HG02852 (cell line): ENCODE data around the gene CFAP97D1.
"Not testable (repeated sequence)": the region's sequence is repeated elsewhere in the genome, so short reads cannot be mapped to it uniquely, and the experiment has no call there.

Experiments
- ATAC-seq: cut with Tn5 transposase; IDR thresholded peaks from one replicate; pipeline ENCODE4 v1.9.1; 2021; ENCODE audit warnings: mild to moderate bottlenecking, moderate library complexity; ENCODE audit not compliant: unreplicated experiment

The CFAP97D1 gene

DNA sequence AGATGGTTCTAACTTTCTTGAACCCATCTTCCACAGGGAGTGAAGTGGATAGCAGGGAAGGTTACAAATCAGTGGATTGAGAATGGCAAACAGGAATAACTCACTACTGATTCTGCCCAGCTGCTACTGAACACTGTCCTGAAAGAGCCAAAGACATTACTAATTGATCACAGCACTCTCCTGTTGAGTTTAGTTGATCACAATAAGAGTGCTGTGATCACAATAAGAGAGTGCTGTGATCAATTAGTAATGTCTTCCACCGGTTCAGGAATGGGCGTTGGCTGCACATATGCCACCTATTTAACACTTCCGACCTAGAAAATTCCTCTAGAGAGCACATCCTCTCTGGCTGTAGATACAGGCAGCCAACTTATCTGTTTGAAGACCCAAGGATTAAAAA, 11.4 kb downstream of the CFAP97D1 start:
- no peak for ATAC-seq

DNA sequence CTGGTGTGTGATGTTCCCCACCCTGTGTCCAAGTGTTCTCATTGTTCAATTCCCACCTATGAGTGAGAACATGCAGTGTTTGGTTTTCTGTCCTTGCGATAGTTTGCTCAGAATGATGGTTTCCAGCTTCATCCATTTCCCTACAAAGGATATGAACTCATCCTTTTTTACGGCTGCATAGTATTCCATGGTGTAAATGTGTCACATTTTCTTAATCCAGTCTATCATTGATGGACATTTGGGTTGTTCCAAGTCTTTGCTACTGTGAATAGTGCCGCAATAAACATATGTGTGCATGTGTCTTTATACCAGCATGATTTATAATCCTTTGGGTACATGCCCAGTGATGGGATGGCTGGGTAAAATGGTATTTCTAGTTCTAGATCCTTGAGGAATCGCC, 12.4 kb downstream of the CFAP97D1 start:
- not testable (repeated sequence) for ATAC-seq

DNA sequence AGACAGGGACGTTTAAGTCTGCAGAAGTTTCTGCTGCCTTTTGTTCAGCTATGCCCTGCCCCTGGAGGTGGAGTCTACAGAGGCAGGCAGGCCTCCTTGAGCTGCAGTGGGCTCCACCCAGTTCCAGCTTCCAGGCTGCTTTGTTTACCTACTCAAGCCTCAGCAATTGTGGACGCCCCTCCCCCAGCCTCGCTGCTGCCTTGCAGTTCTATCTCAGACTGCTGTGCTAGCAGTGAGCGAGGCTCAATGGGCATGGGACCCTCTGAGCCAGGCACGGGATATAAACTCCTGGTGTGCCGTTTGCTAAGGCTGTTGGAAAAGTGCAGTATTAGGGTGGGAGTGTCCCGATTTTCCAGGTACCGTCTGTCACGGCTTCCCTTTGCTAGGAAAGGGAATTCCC, 17.8 kb downstream of the CFAP97D1 start:
- not testable (repeated sequence) for ATAC-seq

DNA sequence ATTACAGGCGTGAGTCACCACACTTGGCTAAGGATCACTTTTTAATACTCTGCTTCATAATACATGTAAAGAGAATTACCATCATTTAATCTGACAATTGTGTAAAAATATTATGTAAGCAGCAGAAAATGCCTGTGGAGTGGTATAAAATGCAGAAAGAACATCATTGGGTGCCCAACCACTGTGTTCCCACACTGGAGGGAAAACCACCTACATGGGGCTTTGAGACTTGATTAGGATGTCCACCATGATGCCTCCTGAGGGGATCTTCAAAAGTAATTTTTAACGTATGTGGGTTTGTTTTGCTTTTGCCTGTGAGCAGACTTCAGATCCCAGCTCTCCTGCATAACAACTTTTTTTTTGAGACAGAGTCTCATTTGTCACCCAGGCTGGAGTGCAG, 18.8 kb downstream of the CFAP97D1 start:
- ATAC-seq: no peak

DNA sequence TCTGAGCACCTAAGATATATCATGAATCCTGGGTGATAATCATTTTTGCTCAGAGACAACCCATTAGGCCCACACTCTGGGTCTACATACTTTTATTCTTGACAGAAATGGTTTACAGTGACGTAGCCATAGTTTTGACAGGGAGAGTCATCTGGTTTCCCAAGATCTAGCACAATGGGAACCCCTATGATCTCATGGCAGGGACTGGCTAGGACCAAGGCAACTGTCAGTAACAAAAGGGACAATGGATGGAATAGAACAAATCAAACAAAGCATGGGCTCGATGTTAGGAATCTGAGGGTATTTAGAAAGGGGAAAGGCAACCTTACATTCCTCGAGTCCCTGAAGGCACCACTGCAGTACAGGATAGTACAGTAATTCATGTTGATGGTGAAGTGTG, 20.5 kb downstream of the CFAP97D1 start:
- ATAC-seq: no peak

DNA sequence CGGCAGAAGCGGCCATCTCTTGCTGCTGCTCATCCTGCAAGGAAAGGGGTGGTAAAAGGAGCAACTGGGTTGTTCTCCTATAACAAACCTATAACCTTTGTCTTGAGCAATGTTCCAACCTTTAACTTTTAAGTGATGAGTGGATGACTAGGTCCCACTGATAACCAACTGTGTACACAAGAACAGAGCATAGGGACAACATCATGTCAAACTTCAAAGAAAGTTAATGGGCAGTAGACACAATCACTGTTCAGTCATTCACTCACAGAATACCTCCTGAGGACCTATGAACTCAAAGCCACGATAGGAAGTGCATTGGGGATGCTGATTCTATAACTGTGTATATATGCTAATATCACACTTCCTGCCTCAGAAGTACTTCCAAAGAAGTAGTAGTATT, 21.6 kb downstream of the CFAP97D1 start:
- ATAC-seq: no peak

DNA sequence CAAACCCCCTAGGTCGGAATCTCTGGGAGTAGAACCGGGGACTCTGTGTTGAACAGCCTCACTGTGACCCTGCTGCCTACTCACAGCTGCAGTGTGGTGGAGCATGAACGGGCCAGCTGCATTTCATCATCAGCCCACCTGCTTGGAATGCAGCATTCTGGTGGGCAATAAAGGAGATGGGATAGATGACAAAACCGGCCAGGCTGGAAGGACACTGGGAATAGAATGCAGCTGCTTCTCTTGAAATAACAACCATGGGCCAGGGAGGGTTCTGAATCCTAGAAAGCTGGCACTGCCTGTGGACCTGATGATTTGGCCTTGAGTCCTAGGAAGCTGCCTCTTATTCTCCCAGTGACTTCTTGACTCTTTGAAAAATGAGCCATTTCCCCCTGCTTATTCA, 23.5 kb downstream of the CFAP97D1 start:
- no peak for ATAC-seq

DNA sequence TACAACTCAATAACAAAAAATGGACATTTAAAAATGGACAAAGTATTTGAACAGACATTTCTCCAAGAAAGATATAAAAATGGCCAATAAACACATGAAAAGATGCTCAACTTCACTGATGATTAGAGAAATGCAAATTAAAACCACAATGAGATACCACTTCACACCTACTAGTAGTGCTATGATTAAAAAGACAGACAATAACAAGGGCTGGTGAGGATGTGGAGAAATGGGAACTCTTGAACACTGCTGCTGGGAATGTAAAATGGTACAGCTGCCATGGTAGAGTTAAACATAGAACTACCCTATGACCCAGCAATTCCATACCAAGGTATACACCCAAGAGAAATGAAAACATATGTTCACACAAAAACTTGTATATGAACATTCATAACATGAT, 24.9 kb downstream of the CFAP97D1 start:
- ATAC-seq: no peak

DNA sequence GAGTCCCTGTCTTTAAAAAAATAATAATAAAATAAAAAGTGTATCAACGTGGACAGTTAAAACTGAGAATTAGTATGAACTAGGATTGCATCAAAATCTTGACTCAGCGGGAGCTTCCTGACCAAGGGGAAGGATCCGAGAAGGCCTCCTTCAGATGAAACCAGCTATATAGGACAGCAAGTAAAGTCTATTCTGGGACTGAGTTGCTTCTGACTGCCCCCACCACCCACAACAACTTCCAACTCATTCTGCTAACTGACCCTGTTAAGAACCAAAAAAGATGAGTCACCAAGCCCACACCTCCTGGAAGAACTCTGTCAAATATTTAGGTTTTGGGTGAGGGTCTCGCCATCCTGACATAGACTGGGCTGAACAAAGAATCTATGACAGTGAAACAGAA, 27.8 kb downstream of the CFAP97D1 start:
- no peak for ATAC-seq

DNA sequence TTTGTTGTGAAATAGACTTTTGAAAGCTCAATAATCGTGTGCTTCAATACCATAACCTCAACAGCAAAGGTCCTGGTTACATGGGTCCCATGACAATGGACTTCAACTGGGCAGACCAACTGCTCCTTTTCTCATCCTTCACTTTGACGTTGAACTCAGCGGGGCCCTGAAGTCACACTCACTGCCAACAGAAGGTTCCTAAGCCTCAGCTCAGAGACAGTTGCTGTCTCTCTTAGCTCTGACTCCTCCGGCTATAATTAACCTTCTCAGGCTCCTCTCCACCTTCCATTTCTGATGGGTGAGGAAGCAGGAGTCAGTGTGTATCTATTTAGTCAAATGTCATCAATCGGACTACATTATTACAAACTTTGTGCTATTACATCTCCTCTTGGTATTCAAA, 28.9 kb downstream of the CFAP97D1 start:
- ATAC-seq: no peak

DNA sequence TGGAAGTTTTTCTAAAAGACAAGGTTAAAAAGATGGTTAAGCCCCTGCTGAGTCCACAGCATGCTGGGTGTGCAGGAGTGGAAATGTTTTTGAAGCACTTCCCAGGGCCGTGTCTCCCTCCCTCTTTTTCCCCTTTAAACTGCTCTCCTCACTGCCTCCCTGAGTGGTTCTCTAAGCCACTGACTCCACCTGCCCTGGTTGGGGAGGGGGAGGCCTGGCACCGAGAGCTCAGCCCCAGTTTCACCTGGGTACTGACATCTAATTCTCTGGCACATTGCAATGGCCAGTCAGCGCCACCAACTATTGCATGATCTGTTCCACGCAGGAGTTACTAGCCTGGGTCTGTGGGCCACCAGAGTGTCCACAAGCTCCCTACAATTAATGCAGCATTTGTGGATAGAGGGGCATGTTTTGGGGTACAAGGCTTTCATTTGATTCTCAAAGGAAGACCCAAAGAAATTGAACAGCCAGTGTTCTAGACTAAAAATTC, 30.0 kb downstream of the CFAP97D1 start:
- no peak for ATAC-seq

DNA sequence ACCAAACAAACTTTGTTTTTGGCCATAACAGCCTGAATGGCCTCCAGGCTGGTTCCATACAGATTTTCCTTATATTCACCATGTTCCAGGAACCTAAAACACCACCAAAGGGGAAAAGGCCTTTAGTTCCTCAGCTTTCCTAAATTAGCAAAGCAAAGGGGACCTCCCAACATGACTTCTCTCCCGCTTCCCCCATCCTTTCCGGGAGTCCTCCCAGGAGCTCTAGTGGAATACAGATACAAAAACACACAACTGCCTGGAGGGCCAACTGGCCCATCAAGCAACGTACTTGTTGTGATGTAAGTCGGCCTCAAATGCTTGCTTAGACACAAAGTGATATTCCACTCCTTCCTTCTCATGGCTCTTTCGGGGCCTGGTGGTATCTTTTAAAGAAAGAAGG, 30.6 kb downstream of the CFAP97D1 start:
- ATAC-seq: no peak

DNA sequence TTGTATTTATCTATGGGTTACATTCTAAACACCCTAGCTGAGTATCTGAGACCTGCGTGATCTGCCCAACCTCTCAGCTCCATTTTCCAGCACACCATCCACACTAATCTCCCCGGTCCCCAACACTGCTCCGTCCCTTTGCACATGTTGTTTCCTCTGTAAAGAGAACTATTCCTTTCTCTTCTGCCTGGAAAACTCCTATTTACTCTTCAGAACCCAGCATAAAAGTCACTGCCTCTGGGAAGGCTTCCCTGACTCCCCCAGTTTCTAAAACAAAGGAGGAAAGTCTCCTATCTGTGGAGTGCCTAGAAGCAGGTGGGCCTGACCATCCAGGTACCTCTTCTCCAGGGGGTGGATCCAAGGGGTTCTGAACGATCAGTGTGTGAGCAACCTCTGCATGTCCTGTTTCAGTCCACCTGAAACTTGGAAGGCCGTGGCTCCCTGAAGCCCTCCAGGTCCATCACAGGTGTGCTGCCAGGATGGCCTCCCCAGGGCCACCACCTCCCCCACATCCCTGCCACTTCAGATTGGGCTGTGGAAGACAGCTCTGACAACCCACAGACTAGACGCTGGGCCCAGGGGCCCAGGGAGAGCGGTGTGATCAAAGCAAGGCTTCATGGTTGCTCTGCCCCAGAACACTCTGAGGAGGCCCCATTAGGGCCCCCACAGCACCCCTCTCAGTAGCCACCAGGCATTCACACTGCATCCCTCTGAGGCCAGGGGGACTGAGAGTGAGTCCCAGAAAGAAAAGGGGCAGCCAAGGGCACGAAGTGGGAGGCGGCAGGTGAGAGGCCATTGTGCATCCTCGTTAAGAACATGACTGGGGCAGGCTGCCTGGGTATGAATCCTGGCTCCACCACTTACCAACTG, 32.4 kb downstream of the CFAP97D1 start:
- ATAC-seq: no peak

DNA sequence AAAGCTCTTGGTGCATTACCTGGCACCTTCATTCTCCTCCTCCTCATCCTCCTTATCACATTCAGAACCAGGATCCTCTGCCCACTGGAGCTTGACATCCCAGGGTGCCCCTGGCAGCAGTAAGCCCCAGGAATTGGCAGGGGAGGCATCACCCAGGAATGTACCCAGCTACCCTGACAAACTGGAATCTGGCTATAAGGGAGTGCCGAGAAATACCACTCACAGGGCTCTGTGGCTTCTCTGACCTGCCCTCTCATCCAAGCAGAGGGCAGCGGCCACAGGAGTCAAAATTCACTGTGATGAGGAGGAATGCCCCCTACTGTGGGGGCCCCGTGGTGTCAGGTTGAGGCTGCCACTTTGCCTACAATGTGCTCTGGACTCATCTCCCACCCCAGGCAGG, 33.2 kb downstream of the CFAP97D1 start:
- no peak for ATAC-seq

DNA sequence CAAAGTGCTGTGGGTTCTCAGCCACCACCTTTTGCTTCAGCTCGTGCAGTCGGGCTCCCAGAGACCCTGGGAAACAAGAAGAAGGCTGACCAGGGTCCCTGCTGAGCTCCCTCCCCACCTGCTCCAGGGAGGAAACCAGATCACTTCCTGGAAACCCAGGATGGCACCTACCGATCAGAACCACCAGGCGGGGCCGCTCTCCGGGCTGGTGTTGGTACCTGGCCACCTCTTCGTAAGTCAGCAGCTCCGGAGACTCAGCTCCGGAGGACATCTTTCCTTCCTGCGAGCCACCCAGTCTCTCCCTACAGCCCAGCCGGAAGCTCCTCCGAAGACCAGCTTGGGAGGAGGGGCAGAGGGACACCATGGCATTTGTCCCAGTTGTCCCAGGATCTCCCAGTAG, 33.8 kb downstream of the CFAP97D1 start:
- ATAC-seq: no peak

DNA sequence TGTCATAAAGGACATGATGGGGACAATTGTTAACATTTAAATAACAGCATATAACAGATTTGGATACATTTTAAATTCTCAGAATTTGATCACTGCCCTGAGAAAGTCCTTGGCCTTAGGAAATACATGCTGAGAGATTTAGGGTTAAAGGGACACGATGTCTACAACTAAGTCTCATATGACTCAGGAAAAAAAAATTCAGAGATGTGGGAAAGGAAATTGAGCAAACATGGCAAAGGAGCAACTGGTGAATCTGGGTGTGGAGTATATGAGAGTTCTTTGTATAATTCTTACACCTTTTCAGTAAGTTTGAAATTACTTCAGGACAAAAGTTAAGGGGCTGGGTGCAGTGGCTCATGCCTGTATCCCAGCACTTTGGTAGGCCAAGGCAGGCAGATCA, 34.5 kb downstream of the CFAP97D1 start:
- no peak for ATAC-seq

DNA sequence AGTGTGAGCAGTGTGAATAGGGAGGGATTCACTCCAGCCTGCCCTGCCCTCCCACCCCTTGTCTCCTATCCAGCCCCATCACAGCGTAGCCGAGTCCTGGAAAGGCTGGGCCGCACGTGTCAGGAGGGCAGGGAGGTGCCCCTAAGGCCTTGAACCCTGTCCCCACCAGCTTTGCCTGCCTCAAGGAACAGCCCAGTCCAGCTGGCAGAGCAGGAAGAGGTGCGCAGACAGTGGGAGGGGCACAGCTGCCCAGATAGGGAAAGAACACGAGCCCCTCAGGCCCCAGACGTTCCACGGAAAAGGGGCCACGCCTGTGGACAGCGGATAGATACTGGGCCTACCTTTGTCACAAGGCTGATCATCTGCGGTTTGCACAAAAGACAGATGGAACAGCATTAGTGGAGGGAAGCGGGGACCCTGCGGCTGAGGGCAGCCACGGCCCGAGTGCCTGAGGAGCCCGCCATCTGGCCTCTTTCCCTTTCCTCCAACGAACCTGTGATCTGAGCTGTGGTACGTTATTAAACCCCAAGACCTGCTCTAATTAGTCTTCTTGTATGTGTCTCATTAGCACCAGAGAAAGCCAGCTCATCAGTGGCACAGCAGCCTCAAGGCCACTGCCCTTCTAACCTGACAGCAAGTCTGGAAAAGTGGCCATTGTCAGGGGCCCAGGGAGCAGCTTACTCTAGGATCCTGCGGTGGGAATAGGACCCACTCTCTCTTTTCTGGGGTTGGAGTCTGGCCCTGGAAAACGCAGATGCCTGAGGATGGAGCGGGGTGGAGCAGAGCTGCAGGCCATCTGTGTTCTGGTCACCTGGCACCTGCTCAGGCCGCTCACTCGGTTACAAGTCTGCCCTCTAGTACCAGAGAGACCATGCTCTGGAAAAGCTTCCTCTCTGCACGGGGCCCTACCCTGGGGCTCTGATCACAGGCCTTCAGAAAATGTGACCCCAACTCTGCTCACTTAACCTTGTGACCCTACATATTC, 36.4 kb downstream of the CFAP97D1 start:
- ATAC-seq: no peak

DNA sequence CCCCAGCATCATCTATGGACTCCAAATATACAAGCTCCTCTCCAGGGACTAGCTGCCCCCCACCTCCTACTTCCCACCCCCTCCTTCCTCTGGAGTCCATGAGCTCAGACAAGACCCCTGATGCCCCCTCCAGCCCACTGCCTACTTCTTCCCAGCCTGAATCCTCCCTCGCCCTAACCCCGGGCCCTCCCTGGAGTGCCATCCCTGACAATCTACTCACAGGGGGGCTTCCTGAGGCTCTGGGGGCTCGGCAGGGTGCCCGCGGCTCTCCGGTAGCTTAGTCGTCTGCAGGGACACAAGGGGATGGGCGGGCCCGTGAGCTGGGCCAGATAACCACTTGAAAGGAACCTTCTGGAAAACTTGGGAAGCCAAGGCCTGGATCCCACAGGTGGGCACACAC, 37.6 kb downstream of the CFAP97D1 start:
- no peak for ATAC-seq

DNA sequence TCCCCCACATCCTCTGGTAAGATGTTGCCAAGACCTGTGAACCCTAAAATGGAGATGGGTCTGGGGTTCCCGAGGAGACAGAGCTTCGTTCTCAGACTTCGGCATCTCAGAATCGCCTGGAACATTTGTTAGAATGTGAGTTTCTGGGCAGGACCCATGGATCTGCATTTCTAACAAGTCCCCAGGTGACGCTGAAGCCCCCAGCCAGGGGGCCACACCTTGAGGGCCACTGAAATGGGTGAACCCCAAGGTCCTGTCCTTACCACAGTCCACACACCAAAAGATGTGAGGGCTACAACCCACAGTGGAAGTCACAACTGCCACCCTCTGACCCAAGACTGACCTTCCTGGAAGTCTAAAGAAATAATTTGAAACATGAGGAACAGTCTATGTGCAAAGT, 38.7 kb downstream of the CFAP97D1 start:
- ATAC-seq: no peak

DNA sequence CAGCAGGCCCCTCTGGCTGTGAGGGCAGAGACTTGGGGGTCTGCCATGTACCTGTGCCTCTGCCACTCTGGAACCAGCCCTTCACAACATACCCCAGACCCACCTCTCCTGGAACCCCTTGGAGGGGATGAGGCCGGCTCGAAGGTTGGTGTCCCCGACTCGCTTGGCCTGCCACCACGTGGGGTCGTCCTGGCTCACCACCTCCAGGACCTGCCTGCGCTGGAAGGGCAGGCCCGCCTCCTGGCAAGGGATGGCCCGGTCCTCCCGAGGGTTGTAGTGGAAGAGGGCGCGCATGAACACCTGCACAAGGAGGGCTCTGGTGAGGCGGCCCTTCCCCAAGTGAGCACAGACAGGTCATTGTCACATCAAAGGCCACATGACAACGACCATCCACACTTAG, 40.5 kb downstream of the CFAP97D1 start:
- no peak for ATAC-seq

DNA sequence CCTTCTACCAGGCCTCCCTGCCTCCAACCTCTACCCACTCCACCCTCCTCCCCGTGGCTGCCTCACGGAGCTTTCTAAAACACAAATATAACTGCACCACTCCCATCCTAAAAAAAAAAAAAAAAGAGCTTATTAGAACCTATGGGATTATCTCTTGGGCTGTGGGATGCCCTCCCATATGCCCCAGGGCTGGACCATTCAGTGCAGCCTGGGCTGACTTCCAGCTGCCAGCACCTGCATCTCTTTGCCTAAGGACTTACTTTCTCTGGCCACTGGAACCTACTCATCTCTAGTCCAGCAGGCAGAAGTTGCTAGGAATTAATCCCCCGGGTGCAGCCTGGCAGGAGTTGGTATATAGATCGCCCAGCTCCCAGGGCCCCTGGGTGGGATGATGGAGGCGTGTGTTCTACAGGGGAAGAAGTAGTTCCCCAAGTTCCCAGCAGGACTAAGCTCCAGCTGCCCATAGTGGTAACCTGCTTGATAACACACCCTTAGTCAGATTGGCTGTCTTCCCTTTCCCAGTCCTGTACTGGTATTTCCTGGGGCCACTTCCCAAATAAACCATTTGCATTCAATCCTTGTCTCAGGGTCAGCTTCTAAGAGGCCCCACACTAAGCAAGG, 42.4 kb downstream of the CFAP97D1 start:
- no peak for ATAC-seq
